Measurements from ENCODE around the gene ZFYVE28. TPM values are rescaled to one million over a fixed set of nuclear protein-coding genes. Genes with fewer than 3 reads are reported as not detected.
A peak's percentile ranks its signal among the peaks of the same experiment; 100 is the strongest.

ZFYVE28 gene
- total RNA-seq, 3 donors from 2014 or later (not counting 1 experiment from before 2014, with no cell fraction given) = 85.4 to 107 (median 104) TPM

GRCh38 chr4:2393353-2394270 lies 24.8 kb downstream of the ZFYVE28 start:
- Mint-ChIP-seq H3K4me3 (peak overlapping the region; percentile 79), H3K27me3 (ENCODE audit: low read depth in 2 of 2) (peaks cover 0 to 3% of the 10 kb centered on the region in 2 donors), H3K9me3 (no peaks in the 10 kb centered on the region), H3K27ac (peak overlapping the region; percentile 72 to 80), H3K4me1 (peaks cover 60 to 76% of the 10 kb centered on the region in 2 donors), H3K36me3 (no peaks in the 10 kb centered on the region)
- intact Hi-C loops (cut with micrococcal nuclease) = no loop called here
- H3K27me3 ChIP-seq (ENCODE audit: control insufficient read depth, insufficient read depth, low read length) = no peaks in the 10 kb centered on the region
- WGBS (ENCODE audit: insufficient coverage) = 31% methylated on average over 28 of the region's 28 CpGs
- no peak overlapping the region for H3K4me3 ChIP-seq (ENCODE audit: low read length)
- DNase-seq (peak in 1 of 2 donors; percentile 35), ATAC-seq (peak; percentile 50 to 66 (median 60))
- no peak for TF ChIP-seq CTCF (IDR thresholded peaks at IDR 0.05)
- H3K27ac ChIP-seq (ENCODE audit: low read length) = no peak overlapping the region
- no peaks in the 10 kb centered on the region for H3K36me3 ChIP-seq (ENCODE audit: control insufficient read depth, insufficient read depth, low read length)
- H3K4me1 ChIP-seq (ENCODE audit: control insufficient read depth, insufficient read depth, low read length) = peaks cover 49% of the 10 kb centered on the region
- no peaks in the 10 kb centered on the region for H3K9me3 ChIP-seq (ENCODE audit: control insufficient read depth, insufficient read depth, low read length)

- ATAC-seq (no peak), DNase-seq (no peak)
- no peaks in the 10 kb centered on the region for H3K36me3 ChIP-seq (ENCODE audit: control insufficient read depth, insufficient read depth, low read length)
- H3K9me3 Mint-ChIP-seq = no peaks in the 10 kb centered on the region
- H3K4me1 Mint-ChIP-seq = peaks cover 61 to 73% of the 10 kb centered on the region in 2 donors
- intact Hi-C loops (cut with micrococcal nuclease) = no loop called here
- H3K27me3 Mint-ChIP-seq (ENCODE audit: low read depth in 2 of 2) = peaks cover 0 to 3% of the 10 kb centered on the region in 2 donors
- H3K9me3 ChIP-seq (ENCODE audit: control insufficient read depth, insufficient read depth, low read length) = no peaks in the 10 kb centered on the region
- peak overlapping the region; percentile 79 for H3K27ac Mint-ChIP-seq
- WGBS (ENCODE audit: insufficient coverage) = 26% methylated on average over 19 of the region's 20 CpGs
- peaks cover 51% of the 10 kb centered on the region for H3K4me1 ChIP-seq (ENCODE audit: control insufficient read depth, insufficient read depth, low read length)
- no peaks in the 10 kb centered on the region for H3K27me3 ChIP-seq (ENCODE audit: control insufficient read depth, insufficient read depth, low read length)
- peak overlapping the region; percentile 79 for H3K4me3 Mint-ChIP-seq
- no peak overlapping the region for H3K27ac ChIP-seq (ENCODE audit: low read length)
- TF ChIP-seq CTCF (IDR thresholded peaks at IDR 0.05) = no peak
- H3K4me3 ChIP-seq (ENCODE audit: low read length) = no peak overlapping the region
- no peaks in the 10 kb centered on the region for H3K36me3 Mint-ChIP-seq
Observed at GRCh38 chr4:2390784-2391421, 27.5 kb downstream of the ZFYVE28 start.

DNA sequence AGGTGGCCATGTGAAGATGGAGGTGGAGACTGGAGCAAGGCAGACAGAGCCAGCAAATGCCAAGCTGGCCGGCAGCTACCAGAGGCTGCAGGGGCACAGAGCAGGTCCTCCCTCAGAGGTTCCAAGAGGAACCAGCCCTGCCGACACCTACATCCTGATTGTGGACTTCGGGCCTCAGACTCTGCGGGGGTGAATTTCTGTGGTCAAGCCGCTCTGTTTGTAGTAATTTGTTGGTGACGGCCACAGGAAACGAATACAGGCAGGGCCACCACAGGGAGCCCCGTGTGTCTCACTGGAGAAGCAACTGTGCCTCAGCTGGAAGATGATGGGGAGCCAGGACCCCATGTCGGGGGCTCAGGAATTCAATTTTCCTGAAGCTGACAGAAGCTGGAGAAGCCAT lies 28.3 kb downstream of the ZFYVE28 start:
- H3K27ac ChIP-seq (ENCODE audit: low read length) = no peak overlapping the region
- H3K4me1 ChIP-seq (ENCODE audit: control insufficient read depth, insufficient read depth, low read length) = peaks cover 51% of the 10 kb centered on the region
- Mint-ChIP-seq H3K4me3 (peak overlapping the region; percentile 79), H3K27ac (peak overlapping the region; percentile 35 to 79), H3K36me3 (no peaks in the 10 kb centered on the region), H3K9me3 (no peaks in the 10 kb centered on the region), H3K27me3 (ENCODE audit: low read depth in 2 of 2) (peaks cover 0 to 3% of the 10 kb centered on the region in 2 donors), H3K4me1 (peaks cover 61 to 77% of the 10 kb centered on the region in 2 donors)
- no peaks in the 10 kb centered on the region for H3K27me3 ChIP-seq (ENCODE audit: control insufficient read depth, insufficient read depth, low read length)
- ATAC-seq (peak in 1 of 3 donors; percentile 12), DNase-seq (no peak)
- H3K4me3 ChIP-seq (ENCODE audit: low read length) = no peak overlapping the region
- no peak for TF ChIP-seq CTCF (IDR thresholded peaks at IDR 0.05)
- no peaks in the 10 kb centered on the region for H3K9me3 ChIP-seq (ENCODE audit: control insufficient read depth, insufficient read depth, low read length)
- intact Hi-C loops (cut with micrococcal nuclease) = no loop called here
- no peaks in the 10 kb centered on the region for H3K36me3 ChIP-seq (ENCODE audit: control insufficient read depth, insufficient read depth, low read length)
- 39% methylated on average over 9 of the region's 9 CpGs for WGBS (ENCODE audit: insufficient coverage)

All from natural killer cell (primary cell).